ENCODE data around the gene PPDPF.

PPDPF gene

GRCh38 chr20:63487781-63488241 lies 32.8 kb upstream of the PPDPF start:
- no peak for DNase-seq

- DNase-seq = no peak
These were observed 32.0 kb upstream of the PPDPF start for GRCh38 chr20:63488315-63489251.

GRCh38 chr20:63490416-63490815 lies 30.1 kb upstream of the PPDPF start:
- DNase-seq = no peak

GRCh38 chr20:63491078-63491477 lies 29.5 kb upstream of the PPDPF start:
- no peak for DNase-seq

GRCh38 chr20:63491635-63492230 lies 28.8 kb upstream of the PPDPF start:
- no peak for DNase-seq

- no peak for DNase-seq
These were observed 28.0 kb upstream of the PPDPF start for GRCh38 chr20:63492518-63492917.

GRCh38 chr20:63492982-63493381 lies 27.6 kb upstream of the PPDPF start:
- DNase-seq = no peak

GRCh38 chr20:63493563-63494020 lies 27.0 kb upstream of the PPDPF start:
- peak; percentile 51 for DNase-seq

- peak; percentile 43 for DNase-seq
These were observed 26.5 kb upstream of the PPDPF start for GRCh38 chr20:63494084-63494419.

GRCh38 chr20:63494420-63495166 lies 26.0 kb upstream of the PPDPF start:
- peak; percentile 43 for DNase-seq

- DNase-seq = peak; percentile 37
These were observed 25.3 kb upstream of the PPDPF start for GRCh38 chr20:63495167-63495720.

- peak; percentile 70 for DNase-seq
These were observed 24.6 kb upstream of the PPDPF start for GRCh38 chr20:63495741-63496595.

GRCh38 chr20:63496596-63497120 lies 23.9 kb upstream of the PPDPF start:
- DNase-seq = peak; percentile 54

- peak; percentile 40 for DNase-seq
These were observed 23.2 kb upstream of the PPDPF start for GRCh38 chr20:63497138-63497945.

GRCh38 chr20:63497946-63498935 lies 22.3 kb upstream of the PPDPF start:
- DNase-seq = peak; percentile 89

GRCh38 chr20:63498960-63499337 lies 21.6 kb upstream of the PPDPF start, which contains the start of gene EEF1A2:
EEF1A2 (minus strand) TSS chr20:63499083; CDS start chr20:63497763, 1,320 bp downstream.
- peak; percentile 61 for DNase-seq

GRCh38 chr20:63499338-63499969 lies 21.1 kb upstream of the PPDPF start:
- peak; percentile 54 for DNase-seq

GRCh38 chr20:63500151-63500901 lies 20.2 kb upstream of the PPDPF start:
- peak; percentile 46 for DNase-seq
